WTC11 (cell line): ENCODE results near the gene HJURP. TPM values are rescaled to one million over a fixed set of nuclear protein-coding genes. Genes with fewer than 3 reads are reported as not detected.

Experiments
- ATAC-seq: fragments of 200-7000 bp; cut with Tn5 transposase; 2 replicates; pipeline ENCODE4 v1.10.0; 2021; ENCODE audit warnings: mild to moderate bottlenecking, moderate library complexity
- CTCF ChIA-PET: fragments of 300-600 bp; sonication (Branson Sonifier 250); formaldehyde crosslinking; loops from one replicate; lab custom pipeline; 2021; ENCODE audit warnings: antibody characterized with exemption; lab: Charles Lee
- POLR2A ChIA-PET: fragments of 350-600 bp; sonication (Branson Sonifier 250); formaldehyde crosslinking; loops from one replicate; lab custom pipeline; 2021; ENCODE audit warnings: antibody characterized with exemption; lab: Charles Lee
- DNase-seq: peaks from one replicate; pipeline ENCODE4 v3.0.0; 2021; ENCODE audit warnings: low spot score
- H3K27ac Mint-ChIP-seq: 2 replicates; pipeline ENCODE4 v1.8.0; 2021; ENCODE audit warnings: mixed read lengths
- H3K27me3 Mint-ChIP-seq: 2 replicates; pipeline ENCODE4 v1.8.0; 2021; ENCODE audit warnings: low read depth, mild to moderate bottlenecking, moderate library complexity, mixed read lengths
- H3K36me3 Mint-ChIP-seq: 2 replicates; pipeline ENCODE4 v1.8.0; 2021; ENCODE audit warnings: mixed read lengths
- H3K4me1 Mint-ChIP-seq: 2 replicates; pipeline ENCODE4 v1.8.0; 2022; ENCODE audit warnings: mixed read lengths
- H3K4me3 Mint-ChIP-seq: 2 replicates; pipeline ENCODE4 v1.8.0; 2021; ENCODE audit warnings: mild to moderate bottlenecking, moderate library complexity, mixed read lengths
- H3K9me3 Mint-ChIP-seq: 2 replicates; pipeline ENCODE4 v1.8.0; 2021; ENCODE audit warnings: mixed read lengths
- CREM ChIP-seq: sonication (generic); formaldehyde crosslinking; IDR thresholded peaks from 2 replicates; pipeline ENCODE4 v1.8.1; 2022; ENCODE audit warnings: mild to moderate bottlenecking, missing genetic modification reagents, moderate library complexity
- EMX1 ChIP-seq: fragments of 250-450 bp; sonication (Bioruptor Pico); IDR thresholded peaks from 2 replicates; pipeline ENCODE4 v1.8.0; 2021; ENCODE audit warnings: mild to moderate bottlenecking
- ETV6 ChIP-seq: sonication (generic); formaldehyde crosslinking; IDR thresholded peaks from 2 replicates; pipeline ENCODE4 v1.8.1; 2022; ENCODE audit warnings: mild to moderate bottlenecking, missing genetic modification reagents
- IRF2 ChIP-seq: sonication (generic); formaldehyde crosslinking; IDR thresholded peaks from 2 replicates; pipeline ENCODE4 v1.8.0; 2022; ENCODE audit warnings: low read depth, missing genetic modification reagents, borderline replicate concordance
- MXD4 ChIP-seq: fragments of 250-450 bp; sonication (Bioruptor Pico); IDR thresholded peaks from 2 replicates; pipeline ENCODE4 v1.8.0; 2021; ENCODE audit warnings: mild to moderate bottlenecking, moderate library complexity, borderline replicate concordance
- NFE2L1 ChIP-seq: sonication (generic); formaldehyde crosslinking; IDR thresholded peaks from 2 replicates; pipeline ENCODE4 v1.8.1; 2023; ENCODE audit warnings: missing genetic modification reagents
- NFYB ChIP-seq: sonication (generic); formaldehyde crosslinking; conservative IDR thresholded peaks from 2 replicates; pipeline ENCODE4 v1.8.0; 2022; ENCODE audit warnings: low read depth, missing genetic modification reagents
- RELA ChIP-seq: sonication (generic); formaldehyde crosslinking; IDR thresholded peaks from 2 replicates; pipeline ENCODE4 v1.8.1; 2022; ENCODE audit warnings: missing genetic modification reagents, mild to moderate bottlenecking, borderline replicate concordance
- RORB ChIP-seq: fragments of 250-450 bp; sonication (Bioruptor Pico); IDR thresholded peaks from 2 replicates; pipeline ENCODE4 v1.9.0; 2021; ENCODE audit warnings: mild to moderate bottlenecking
- SMAD3 ChIP-seq: sonication (generic); formaldehyde crosslinking; IDR thresholded peaks from 2 replicates; pipeline ENCODE4 v1.8.0; 2022; ENCODE audit warnings: missing genetic modification reagents, mild to moderate bottlenecking, borderline replicate concordance
- SP1 ChIP-seq: sonication (generic); formaldehyde crosslinking; conservative IDR thresholded peaks from 2 replicates; pipeline ENCODE4 v1.8.1; 2022; ENCODE audit warnings: missing genetic modification reagents
- TEAD1 ChIP-seq: sonication (generic); formaldehyde crosslinking; IDR thresholded peaks from 2 replicates; pipeline ENCODE4 v1.8.0; 2022; ENCODE audit warnings: mild to moderate bottlenecking, missing genetic modification reagents
- total RNA-seq: library from RNA; stranded (reverse); gene quantifications from 3 replicates; pipeline ENCODE4 v1.2.3, GENCODE V29; 2021
- TF ChIP-seq, protein P1 (sequence below): sonication (generic); formaldehyde crosslinking; IDR thresholded peaks from 2 replicates; pipeline ENCODE4 v1.8.0; 2023; ENCODE audit warnings: missing genetic modification reagents, mild to moderate bottlenecking, borderline replicate concordance
- TF ChIP-seq, protein P2 (sequence below): sonication (generic); formaldehyde crosslinking; IDR thresholded peaks from 2 replicates; pipeline ENCODE4 v1.8.1; 2022; ENCODE audit warnings: mild to moderate bottlenecking, moderate library complexity, missing genetic modification reagents
- TF ChIP-seq, protein P3 (sequence below): fragments of 250-450 bp; sonication (Bioruptor Pico); IDR thresholded peaks from 2 replicates; pipeline ENCODE4 v1.9.0; 2021; ENCODE audit warnings: mild to moderate bottlenecking, borderline replicate concordance
- TF ChIP-seq, protein P4 (sequence below): sonication (generic); formaldehyde crosslinking; IDR thresholded peaks from 2 replicates; pipeline ENCODE4 v1.8.1; 2022; ENCODE audit warnings: mild to moderate bottlenecking, missing genetic modification reagents, moderate library complexity, borderline replicate concordance
- TF ChIP-seq, protein P5 (sequence below): sonication (generic); formaldehyde crosslinking; IDR thresholded peaks from 2 replicates; pipeline ENCODE4 v1.8.1; 2023; ENCODE audit warnings: mild to moderate bottlenecking, missing genetic modification reagents, moderate library complexity

HJURP gene
- total RNA-seq, 1 experiment from 2014 or later = 83.7 TPM

DNA sequence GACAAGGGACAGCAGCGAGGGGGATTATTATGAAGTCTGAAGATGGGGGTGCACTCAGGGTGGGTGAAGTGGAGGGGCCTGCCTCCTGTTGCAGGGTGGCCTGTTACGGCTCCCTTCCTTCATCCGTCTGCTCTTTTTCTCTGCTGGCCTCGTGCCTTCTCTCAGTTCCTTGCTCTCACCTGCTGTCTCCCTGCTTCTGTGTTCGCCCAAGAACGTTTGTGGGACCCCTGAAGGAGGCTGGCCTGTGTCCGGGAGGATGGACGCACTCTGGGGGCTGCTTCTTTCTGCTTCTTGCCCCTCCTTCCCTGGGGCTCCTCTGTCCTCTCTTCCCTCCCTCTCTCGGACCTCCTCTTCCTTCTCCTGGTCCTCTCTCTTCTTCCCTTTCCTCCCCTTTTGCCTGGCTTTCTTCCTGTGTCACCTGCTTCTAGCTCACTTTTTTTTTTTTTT is 62.4 kb downstream of the HJURP start:
- ChIA-PET POLR2A (no interaction called here), CTCF (no interaction called here)
- ATAC-seq = no peak
- Mint-ChIP-seq H3K27ac (no peak overlapping the region), H3K36me3 (no peaks in the 10 kb centered on the region), H3K9me3 (peaks cover 6% of the 10 kb centered on the region), H3K4me3 (no peak overlapping the region), H3K27me3 (no peaks in the 10 kb centered on the region; the same call in 1 of the 2 replicates), H3K4me1 (no peaks in the 10 kb centered on the region)
- no peak for DNase-seq
- TF ChIP-seq TEAD1 (CRISPR knock-in tag) (no peak), ETV6 (CRISPR knock-in tag) (no peak), MXD4 (CRISPR knock-in tag) (no peak), IRF2 (CRISPR knock-in tag) (no peak), EMX1 (no peak), RELA (CRISPR knock-in tag) (no peak), SMAD3 (CRISPR knock-in tag) (no peak), NFE2L1 (no peak)
- TF ChIP-seq, protein P1, sequence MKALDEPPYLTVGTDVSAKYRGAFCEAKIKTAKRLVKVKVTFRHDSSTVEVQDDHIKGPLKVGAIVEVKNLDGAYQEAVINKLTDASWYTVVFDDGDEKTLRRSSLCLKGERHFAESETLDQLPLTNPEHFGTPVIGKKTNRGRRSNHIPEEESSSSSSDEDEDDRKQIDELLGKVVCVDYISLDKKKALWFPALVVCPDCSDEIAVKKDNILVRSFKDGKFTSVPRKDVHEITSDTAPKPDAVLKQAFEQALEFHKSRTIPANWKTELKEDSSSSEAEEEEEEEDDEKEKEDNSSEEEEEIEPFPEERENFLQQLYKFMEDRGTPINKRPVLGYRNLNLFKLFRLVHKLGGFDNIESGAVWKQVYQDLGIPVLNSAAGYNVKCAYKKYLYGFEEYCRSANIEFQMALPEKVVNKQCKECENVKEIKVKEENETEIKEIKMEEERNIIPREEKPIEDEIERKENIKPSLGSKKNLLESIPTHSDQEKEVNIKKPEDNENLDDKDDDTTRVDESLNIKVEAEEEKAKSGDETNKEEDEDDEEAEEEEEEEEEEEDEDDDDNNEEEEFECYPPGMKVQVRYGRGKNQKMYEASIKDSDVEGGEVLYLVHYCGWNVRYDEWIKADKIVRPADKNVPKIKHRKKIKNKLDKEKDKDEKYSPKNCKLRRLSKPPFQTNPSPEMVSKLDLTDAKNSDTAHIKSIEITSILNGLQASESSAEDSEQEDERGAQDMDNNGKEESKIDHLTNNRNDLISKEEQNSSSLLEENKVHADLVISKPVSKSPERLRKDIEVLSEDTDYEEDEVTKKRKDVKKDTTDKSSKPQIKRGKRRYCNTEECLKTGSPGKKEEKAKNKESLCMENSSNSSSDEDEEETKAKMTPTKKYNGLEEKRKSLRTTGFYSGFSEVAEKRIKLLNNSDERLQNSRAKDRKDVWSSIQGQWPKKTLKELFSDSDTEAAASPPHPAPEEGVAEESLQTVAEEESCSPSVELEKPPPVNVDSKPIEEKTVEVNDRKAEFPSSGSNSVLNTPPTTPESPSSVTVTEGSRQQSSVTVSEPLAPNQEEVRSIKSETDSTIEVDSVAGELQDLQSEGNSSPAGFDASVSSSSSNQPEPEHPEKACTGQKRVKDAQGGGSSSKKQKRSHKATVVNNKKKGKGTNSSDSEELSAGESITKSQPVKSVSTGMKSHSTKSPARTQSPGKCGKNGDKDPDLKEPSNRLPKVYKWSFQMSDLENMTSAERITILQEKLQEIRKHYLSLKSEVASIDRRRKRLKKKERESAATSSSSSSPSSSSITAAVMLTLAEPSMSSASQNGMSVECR = no peak
- TF ChIP-seq, protein P2, sequence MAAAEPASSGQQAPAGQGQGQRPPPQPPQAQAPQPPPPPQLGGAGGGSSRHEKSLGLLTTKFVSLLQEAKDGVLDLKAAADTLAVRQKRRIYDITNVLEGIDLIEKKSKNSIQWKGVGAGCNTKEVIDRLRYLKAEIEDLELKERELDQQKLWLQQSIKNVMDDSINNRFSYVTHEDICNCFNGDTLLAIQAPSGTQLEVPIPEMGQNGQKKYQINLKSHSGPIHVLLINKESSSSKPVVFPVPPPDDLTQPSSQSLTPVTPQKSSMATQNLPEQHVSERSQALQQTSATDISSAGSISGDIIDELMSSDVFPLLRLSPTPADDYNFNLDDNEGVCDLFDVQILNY (CRISPR knock-in tag) = no peak
- TF ChIP-seq, protein P3, sequence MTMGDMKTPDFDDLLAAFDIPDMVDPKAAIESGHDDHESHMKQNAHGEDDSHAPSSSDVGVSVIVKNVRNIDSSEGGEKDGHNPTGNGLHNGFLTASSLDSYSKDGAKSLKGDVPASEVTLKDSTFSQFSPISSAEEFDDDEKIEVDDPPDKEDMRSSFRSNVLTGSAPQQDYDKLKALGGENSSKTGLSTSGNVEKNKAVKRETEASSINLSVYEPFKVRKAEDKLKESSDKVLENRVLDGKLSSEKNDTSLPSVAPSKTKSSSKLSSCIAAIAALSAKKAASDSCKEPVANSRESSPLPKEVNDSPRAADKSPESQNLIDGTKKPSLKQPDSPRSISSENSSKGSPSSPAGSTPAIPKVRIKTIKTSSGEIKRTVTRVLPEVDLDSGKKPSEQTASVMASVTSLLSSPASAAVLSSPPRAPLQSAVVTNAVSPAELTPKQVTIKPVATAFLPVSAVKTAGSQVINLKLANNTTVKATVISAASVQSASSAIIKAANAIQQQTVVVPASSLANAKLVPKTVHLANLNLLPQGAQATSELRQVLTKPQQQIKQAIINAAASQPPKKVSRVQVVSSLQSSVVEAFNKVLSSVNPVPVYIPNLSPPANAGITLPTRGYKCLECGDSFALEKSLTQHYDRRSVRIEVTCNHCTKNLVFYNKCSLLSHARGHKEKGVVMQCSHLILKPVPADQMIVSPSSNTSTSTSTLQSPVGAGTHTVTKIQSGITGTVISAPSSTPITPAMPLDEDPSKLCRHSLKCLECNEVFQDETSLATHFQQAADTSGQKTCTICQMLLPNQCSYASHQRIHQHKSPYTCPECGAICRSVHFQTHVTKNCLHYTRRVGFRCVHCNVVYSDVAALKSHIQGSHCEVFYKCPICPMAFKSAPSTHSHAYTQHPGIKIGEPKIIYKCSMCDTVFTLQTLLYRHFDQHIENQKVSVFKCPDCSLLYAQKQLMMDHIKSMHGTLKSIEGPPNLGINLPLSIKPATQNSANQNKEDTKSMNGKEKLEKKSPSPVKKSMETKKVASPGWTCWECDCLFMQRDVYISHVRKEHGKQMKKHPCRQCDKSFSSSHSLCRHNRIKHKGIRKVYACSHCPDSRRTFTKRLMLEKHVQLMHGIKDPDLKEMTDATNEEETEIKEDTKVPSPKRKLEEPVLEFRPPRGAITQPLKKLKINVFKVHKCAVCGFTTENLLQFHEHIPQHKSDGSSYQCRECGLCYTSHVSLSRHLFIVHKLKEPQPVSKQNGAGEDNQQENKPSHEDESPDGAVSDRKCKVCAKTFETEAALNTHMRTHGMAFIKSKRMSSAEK (CRISPR knock-in tag) = no peak

DNA sequence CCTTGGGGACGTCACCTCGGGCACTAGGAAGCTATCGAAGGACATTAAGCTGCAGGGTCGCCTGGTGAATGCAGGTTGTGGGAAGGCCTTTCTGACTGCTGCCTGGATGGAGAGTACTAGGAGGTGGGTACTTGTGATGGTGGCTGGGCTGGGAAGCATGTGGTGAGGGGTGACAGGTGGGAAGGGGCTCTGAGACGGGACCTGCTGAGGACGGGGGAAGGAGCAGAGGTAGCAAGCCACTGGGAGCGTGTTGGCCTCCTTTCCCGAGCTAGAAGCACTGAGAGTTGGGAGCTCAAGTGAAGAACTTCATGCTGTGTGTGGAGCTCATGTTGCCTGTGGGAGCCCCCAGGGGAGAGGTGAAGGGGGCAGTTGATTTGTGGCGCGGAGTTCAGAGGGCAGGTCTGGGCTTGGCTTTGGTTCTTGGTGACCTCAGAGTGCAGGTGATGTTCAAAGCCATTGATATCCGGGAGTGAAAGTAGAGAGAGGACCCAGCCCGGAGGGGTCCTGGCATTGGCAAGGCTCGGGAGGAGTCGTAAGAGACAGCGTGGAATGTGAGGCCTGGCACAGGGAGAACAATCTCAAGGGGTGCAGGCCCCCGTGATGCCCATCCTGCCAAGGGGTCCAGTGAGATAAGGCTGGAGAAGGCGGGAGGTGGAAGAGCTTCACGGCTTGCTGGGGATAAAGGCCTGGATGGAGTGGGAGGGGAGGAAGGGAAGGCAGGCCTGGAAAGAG is 63.0 kb downstream of the HJURP start:
- Mint-ChIP-seq H3K27ac (no peak overlapping the region), H3K9me3 (peaks cover 8% of the 10 kb centered on the region), H3K36me3 (no peaks in the 10 kb centered on the region), H3K4me3 (no peak overlapping the region), H3K4me1 (no peaks in the 10 kb centered on the region), H3K27me3 (no peaks in the 10 kb centered on the region; the same call in 1 of the 2 replicates)
- ChIA-PET POLR2A (no interaction called here), CTCF (no interaction called here)
- no peak for DNase-seq
- no peak for ATAC-seq
- TF ChIP-seq, protein P4, sequence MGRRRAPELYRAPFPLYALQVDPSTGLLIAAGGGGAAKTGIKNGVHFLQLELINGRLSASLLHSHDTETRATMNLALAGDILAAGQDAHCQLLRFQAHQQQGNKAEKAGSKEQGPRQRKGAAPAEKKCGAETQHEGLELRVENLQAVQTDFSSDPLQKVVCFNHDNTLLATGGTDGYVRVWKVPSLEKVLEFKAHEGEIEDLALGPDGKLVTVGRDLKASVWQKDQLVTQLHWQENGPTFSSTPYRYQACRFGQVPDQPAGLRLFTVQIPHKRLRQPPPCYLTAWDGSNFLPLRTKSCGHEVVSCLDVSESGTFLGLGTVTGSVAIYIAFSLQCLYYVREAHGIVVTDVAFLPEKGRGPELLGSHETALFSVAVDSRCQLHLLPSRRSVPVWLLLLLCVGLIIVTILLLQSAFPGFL (CRISPR knock-in tag) = no peak
- TF ChIP-seq, protein P1 = no peak
- TF ChIP-seq RORB (no peak), SP1 (CRISPR knock-in tag) (no peak), CREM (CRISPR knock-in tag) (no peak), NFYB (no peak)
- TF ChIP-seq, protein P2 (CRISPR knock-in tag) = no peak
- TF ChIP-seq, protein P5, sequence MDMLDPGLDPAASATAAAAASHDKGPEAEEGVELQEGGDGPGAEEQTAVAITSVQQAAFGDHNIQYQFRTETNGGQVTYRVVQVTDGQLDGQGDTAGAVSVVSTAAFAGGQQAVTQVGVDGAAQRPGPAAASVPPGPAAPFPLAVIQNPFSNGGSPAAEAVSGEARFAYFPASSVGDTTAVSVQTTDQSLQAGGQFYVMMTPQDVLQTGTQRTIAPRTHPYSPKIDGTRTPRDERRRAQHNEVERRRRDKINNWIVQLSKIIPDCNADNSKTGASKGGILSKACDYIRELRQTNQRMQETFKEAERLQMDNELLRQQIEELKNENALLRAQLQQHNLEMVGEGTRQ = no peak
